GM18499 (cell line): ENCODE data around the gene PCP2.
"Not testable (repeated sequence)": the region's sequence is repeated elsewhere in the genome, so short reads cannot be mapped to it uniquely, and the experiment has no call there.

Source experiments
- ATAC-seq: cut with Tn5 transposase; IDR thresholded peaks from one replicate; pipeline ENCODE4 v1.9.1; 2021; ENCODE audit warnings: moderate number of reproducible peaks; ENCODE audit not compliant: insufficient read depth, unreplicated experiment

Gene PCP2

DNA sequence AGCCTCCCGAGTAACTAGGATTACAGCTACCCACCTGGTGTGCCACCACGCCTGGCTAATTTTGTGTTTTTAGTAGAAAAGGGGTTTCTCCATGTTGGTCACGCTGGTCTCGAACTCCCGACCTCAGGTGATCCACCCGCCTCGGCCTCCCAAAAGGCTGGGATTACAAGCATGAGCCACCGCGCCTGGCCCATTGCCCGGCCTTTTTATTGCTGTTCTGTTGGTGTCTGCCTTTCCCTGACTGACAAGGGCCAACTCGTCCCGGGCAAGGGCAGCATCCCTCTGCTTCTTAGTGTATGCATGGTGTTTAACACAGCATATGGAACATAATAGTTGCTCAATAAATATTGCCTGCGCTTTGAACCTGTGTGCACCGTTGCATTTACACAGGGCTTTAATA, 29.1 kb upstream of the PCP2 start:
- no peak for ATAC-seq

DNA sequence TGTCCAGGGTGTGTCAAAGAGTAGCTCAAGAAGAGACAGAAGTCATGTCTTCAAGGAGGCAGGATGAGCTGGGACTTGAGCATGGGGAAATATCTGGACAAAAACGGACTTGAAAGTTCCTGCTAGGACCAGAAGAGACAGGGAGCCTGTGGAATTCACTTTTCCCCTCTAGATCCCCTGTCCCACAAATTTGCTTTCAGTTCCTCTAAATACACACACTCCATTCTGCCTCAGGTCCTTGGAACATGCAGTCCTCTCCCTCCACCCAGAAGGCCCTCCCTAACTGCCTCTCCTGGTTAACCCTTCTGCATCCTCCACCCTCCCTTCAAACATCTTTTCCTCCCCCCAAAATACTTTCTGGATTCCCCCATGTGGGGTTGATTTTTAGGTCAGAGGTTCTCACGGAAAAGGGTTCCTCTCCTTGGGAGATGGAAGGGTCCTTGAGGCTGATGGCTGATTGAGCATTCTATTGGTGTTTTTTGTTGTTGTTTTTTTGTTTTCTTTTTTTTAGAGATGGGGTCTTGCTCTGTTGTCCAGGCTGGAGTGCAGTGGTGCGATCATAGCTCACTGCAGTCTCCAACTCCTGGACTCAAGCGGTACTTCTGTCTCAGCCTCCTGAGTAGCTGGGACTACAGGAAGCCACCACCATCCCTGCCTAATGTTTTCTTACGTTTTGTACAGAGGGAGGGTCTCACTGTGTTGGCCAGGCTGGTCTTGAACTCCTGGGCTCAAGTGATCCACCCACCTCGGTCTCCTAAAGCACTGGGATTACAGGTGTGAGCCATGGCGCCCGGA, 28.4 kb upstream of the PCP2 start:
- ATAC-seq = no peak

DNA sequence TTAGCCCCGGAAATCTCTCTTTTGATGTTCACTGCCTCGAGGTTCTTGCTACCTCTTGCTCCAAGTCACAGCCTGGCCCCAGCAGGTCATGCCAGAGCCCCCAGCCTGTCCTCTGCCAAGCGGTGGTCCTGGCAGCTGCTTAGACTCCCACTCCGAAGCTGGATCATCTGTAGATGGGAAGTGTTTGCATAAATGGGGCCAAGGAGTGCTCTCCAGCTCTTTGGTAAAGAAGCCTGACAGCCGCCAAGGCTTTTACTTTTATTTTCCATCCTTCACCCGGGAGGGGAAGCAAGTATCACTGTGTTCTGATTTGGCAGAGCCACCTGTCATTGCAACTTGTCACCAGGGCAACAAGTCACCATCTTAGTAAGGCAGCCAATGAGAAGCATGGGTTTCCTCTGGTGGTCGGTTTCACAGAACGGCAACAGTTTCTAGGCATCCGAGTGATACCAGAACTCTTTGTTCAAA, 24.7 kb upstream of the PCP2 start:
- no peak for ATAC-seq

DNA sequence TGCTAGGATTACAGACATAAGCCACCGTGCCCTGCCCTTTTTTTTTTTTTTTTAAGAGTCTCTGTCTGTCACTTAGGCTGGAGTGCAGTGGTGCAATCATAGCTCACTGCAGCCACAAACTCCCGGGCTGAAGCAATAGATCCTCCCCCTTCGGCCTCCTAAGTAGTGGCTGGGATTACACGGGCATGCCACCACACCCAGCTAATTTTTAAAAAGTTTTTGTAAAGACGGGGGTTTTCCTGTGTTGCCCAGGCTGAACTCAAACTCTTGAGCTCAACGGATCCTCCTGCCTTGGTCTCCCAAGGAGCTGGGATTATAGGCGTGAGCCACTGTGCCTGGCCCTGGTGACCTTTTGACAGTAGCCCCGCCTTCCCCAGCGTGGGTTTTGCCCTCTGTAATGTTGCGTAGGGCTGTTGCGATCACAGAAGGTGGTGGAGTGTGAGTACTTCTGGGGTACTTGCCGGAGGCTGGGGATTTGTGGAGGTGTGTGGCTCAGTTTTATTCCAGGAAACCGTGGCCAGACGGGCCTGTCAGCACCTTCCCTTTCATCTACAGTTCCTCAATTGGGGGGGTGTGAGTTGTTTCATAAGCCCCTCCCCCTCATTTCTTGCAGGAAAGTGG, 23.7 kb upstream of the PCP2 start:
- ATAC-seq = no peak

DNA sequence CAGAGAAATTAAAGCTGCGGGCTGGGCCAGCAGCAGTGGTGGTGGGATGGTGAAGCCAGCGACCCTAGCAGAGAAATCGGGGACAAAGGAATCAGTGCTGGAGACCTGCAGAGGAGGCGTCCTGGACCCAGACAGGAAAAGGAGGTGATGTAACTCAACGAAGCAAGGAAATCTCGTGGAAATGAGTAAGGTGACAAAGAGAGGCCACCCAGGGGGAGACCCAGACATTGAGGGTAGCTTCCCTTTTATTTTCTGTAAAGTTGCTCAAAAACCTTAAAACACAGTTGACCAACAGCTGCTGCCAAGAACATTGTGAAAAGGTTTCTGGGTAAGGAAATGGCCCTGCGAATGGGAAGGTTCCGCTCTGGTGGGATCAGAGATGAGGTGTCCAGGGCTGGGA, 22.1 kb upstream of the PCP2 start:
- ATAC-seq = no peak

DNA sequence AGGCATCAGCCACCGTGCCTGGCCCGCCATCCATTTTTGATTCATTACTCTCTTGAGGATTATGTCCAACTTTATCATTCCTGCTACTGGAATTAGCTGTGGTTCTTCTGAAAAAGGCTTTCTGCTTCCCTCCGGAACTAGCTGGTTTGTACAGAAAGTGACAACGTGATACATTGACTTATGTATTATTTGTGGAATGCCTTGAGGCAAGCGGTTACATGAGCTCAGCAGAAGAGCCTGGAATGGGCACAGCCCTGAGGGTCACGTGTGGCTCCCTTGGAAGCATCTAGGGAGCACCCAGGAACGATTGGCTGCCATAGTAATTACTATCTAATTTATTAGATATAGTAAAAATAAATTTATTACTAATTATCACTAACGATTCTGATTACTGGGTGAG, 20.9 kb upstream of the PCP2 start:
- ATAC-seq = no peak

DNA sequence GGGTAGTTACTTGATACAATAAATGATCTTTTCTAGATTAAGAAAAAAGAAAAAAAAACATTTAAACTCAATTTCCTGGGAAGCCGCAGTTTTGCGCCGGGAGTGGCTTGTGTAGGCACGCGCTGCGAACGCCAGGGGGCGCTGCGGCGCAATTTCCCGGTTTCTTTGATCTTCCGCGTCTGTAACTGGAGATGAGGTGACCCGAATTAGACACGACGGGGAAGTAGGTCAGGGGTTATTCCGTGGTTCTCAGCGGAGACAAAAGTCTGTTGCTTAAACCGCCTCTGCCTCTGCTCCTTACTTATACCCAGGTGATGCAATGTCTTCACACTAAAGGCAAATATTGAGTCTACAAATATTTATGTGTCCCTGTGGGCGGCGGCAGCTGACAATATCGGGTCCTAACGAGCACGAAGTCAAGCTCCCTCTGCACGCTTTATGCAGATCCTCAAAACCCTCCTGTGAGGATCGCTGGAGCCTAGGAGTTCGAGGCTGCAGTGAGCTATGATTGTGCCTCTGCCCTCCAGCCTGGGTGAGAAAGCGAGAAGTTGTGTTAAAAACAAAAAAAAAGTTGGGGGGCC, 18.6 kb upstream of the PCP2 start:
- no peak for ATAC-seq

DNA sequence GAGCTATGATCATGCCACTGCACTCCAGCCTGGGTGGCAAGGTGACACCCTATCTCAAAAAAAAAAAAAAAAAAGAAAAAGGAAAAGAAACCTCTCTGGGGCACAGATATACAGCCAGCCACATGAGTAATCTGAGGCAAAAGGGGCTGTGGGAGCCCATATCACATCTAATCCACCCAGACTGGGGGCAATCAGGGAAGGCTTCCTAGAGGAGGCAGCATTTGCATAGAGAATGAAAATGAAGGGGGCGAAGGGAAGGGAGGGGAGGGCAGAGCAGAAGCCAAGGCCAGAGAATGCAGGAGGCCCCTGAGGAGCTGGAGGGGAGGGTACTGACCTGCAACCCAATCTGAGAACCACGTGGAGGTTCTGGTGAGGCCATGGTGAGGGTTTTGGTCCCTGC, 16.6 kb upstream of the PCP2 start:
- ATAC-seq = no peak

DNA sequence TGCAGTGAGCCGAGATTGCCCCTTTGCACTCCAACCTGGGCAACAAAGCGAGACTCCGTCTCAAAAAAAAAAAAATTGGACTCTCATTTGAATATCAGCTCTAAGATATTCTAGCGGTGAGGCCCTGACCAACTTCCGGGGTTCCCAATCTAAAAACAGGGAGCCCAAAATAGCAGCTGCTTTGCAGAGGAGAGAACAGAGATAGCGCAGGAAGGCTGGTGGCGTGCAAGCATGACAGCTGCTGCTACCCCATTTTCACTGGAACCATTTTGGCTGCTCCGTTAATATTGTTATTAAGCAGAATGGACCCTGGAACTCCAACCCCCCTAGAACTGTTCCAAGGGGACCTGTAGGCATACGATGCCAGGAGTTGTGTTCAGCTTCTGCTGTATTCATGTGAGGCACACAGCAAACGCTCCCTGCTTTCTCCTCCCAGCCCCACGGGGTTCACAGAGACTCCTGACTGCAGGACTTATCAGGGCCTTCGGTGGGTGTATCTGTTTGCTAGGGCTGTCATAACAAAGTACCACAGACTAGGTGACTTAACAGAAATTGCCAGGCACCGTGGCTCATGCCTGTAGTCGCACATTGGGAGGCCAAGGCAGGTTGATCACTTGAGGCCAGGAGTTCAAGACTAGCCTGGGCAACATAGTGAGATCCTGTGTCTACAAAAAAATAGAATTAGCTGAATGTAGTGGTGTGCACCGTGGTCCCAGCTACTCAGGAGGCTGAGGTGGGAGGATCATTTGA, 14.9 kb upstream of the PCP2 start:
- ATAC-seq = no peak

DNA sequence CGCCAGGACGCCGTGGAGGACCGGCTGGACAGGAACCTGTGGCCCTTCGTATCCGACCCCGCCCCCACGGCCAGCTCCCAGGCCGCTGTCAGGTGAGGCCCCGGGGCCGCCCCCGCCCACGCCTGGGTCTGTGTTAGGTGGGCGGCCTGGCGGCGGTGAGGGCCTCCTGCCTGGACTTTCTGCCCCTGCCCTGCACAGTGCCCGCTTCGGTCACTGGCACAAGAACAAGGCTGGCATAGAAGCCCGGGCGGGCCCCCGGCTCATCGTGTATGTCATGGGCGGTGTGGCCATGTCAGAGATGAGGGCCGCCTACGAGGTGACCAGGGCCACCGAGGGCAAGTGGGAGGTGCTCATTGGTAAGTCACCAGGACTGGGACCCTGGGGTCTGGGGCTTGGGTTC, 13.6 kb upstream of the PCP2 start:
- ATAC-seq = no peak

DNA sequence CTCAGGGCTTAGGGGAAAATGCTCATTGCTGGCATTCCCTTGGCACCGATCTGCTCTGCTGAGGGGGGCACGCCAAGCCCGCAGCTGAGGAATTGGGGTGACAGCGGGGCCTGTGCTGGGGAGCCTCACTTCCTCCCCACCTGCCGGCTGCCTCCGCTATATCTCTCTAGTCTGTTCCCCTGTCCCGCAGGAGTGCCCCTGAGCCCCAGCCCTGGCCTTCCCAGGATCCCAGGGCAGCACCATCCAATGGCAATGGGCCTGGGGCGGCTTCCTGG, 12.8 kb upstream of the PCP2 start:
- no peak for ATAC-seq

DNA sequence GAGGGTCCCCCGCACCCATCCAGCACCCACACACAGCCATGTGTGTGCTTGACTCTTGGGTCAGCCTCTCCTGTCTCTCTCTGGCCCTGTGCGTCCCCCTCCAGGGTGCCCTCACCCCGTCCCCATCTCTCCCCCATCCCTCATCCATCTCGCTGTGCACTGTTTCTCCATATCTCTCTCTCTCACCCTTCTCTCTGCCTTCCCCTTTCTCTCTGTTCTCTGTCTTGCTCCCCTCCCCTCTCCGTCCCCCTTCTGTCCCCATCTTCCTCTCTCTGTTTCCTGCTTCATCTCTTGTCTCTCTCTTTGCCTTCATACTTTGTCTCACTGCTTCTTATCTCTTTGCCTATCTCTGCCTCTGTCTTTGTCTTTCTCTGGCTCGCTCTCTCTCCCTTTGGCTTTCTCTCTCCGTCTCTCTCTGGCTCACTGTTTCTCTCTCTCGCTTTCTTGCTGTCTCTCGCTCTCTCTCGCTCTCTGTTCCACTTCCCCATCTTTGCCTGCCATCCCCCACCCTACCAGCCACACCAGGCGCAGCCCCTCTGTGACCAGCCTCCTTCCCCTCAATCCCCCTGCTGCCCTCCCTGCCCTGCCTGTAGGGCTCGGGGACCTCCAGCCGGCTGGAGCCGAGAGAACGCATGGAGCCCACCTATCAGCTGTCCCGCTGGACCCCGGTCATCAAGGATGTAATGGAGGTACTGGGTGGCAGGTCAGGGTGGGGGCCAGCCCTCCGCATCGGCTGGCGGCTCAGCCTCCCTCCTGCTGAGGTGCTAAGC, 12.3 kb upstream of the PCP2 start:
- ATAC-seq = no peak

DNA sequence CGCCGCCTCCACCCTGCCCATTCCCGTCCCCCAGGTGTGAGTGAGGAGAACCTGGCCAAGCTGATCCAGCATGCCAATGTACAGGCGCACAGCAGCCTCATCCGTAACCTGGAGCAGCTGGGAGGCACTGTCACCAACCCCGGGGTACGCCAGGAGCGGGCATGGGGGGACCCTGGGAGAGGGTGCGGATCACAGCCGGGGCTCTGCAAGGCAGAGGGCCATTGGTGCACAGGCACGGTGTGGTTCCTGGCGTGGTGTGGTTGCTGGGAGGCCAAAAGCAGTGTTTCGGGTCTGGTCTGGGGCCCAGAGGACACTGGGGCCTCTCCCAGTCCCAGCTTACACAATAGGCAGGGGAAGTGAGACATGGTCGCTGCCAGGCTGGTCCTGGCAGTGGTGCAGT, 11.6 kb upstream of the PCP2 start:
- ATAC-seq = no peak

DNA sequence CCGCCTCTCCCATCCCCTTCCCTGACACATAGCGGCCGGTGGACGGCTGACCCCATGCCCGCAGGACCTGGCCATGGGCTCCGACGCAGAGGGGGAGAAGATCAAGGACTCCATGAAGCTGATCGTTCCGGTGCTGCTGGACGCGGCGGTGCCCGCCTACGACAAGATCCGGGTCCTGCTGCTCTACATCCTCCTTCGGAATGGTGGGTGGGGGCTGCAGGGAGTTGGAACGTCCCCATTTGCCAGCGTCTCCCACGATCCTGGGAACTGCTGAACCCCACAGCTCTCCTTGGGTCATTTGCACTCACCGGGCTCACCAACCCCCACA, 11.0 kb upstream of the PCP2 start:
- no peak for ATAC-seq

DNA sequence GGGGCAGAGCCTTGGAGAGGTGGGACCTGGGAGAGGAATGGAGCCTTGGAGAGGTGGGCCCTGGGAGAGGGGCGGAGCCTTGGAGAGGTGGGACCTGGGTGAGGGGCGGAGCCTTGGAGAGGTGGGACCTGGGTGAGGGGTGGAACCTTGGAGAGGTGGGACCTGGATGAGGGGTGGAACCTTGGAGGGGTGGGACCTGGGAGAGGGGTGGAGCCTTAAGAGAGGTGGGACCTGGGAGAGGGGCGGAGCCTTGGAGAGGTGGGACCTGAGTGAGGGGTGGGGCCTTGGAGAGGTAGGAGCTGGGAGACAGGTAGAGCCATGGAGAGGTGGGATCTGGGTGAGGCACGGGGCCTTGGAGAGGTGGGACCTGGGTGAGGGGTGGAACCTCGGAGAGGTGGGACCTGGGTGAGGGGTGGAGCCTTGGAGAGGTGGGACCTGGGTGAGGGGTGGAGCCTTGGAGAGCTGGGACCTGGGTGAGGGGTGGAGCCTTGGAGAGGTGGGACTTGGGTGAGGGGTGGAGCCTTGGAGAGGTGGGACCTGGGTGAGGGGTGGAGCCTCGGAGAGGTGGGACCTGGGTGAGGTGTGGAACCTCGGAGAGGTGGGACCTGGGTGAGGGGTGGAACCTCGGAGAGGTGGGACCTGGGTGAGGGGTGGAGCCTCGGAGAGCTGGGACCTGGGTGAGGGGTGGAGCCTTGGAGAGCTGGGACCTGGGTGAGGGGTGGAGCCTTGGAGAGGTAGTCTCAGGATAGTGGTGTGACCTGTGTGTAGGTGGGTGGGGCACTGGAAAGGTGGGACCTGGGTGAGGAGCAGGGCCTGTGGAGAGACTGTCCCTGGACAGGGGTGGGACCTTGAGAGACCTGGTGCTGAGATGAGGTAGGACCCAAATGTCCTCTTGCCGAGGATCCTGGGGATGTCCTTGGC, 10.4 kb upstream of the PCP2 start:
- not testable (repeated sequence) for ATAC-seq

DNA sequence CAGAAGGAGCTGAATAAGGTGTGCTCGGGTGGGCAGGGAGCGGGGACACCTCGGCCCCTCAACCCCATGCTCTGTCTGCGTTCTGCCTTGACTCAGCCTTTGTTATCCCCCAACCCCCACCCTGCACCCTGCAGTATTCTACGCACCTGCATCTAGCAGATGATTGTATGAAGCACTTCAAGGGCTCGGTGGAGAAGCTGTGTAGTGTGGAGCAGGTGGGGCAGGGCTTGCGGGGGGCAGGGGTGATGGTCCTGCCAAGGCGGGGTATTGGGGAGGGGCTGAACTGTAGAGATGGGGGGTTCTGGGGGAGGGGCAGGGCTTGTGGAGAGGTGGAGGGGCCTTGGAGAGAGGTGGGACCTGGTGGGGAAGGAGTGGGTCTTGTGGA, 9.5 kb upstream of the PCP2 start:
- no peak for ATAC-seq

DNA sequence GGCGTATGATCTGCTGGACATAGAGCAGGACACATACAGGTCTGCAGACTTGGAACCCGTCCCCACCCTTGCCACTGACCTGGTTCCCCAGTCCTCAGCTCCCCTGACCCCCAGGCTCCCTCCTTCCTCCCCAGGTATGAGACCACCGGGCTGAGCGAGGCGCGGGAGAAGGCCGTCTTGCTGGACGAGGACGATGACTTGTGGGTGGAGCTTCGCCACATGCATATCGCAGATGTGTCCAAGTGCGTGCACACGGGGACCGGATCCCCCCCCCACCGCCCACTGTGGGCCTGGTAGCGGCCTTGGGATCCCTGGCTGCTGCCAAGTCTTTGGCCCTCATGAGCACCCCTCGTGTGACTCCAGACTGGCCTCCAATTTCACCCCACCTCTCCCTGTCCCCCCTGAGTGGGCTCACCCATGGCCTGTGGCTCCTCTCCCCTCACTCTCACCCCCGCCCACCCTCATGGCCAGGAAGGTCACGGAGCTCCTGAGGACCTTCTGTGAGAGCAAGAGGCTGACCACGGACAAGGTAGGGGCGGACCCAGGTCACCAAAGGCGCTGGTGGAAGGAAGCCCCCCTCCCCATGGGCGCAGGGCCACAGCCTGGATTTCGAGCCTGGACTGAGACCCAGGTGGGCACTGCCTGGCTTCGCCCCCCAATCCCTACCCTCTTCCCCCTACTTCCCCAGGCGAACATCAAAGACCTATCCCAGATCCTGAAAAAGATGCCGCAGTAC, 8.9 kb upstream of the PCP2 start:
- ATAC-seq = no peak

DNA sequence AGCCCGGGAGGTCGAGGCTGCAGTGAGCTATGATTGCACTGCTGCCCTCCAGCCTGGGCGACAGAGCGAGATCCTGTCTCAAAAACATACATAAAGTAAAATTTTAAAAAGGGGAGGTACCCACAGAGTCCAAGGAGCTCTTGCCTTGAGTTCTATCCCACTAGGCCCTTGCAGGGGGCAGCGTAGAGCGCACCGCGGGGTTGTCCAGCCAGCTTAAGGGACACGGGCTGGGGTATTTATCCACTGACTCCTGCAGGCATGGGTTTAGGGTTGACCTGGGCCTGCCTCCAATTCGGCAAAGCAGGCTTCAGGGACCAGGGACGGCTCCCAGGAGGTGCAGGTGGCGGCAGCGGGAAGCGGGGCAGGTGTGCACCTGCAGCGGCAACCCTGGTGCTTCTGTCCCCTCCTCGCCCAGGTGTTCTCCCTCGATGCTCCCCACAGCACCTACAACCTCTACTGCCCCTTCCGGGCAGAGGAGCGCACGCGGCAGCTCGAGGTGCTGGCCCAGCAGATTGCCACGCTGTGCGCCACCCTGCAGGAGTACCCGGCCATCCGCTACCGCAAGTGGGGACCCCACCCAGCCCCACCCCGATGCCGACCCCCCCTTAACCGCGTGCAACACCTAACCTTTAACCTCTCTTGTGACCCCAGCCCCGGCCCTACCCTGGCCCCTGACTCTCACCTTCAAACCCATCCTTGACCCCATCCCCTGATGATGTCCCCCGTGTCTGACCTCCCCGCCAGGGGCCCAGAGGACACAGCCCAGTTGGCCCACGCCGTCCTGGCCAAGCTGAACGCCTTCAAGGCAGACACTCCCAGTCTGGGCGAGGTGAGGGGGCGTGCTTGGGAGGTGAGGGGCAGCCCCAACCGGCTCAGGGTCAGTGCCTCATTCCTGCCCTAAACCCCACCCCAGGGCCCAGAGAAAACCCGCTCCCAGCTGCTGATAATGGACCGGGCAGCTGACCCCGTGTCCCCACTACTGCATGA, 8.1 kb upstream of the PCP2 start:
- no peak for ATAC-seq
